Measurements from ENCODE around the gene MTARC2.
"Not testable (repeated sequence)": the region's sequence is repeated elsewhere in the genome, so short reads cannot be mapped to it uniquely, and the experiment has no call there.

MTARC2 gene

GRCh38 chr1:220732621-220733020, 15.5 kb upstream of the MTARC2 start:
- DNase-seq (ENCODE audit: low read depth) = no peak

- DNase-seq (ENCODE audit: low read depth) = peak; percentile 69
Measured at GRCh38 chr1:220733086-220733601, 15.0 kb upstream of the MTARC2 start.

- DNase-seq (ENCODE audit: low read depth) = no peak
Measured at GRCh38 chr1:220734571-220735326, 13.4 kb upstream of the MTARC2 start.

DNA sequence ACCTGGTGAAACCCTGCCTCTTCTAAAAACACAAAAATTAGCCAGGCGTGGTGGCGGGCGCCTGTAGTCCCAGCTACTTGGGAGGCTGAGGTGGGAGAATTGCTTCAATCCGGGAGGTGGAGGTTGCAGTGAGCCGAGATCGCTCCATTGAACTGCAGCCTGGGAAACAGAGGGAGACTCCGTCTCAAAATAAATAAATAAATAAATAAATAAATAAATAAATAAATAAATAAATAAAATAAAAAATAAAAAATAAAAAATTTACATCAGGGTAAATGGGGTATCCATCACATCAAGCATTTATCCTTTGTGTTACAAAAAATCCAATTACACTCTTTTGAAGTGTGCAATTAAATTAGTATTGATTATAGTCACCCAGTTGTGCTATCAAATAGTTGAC, 11.8 kb upstream of the MTARC2 start:
- DNase-seq (ENCODE audit: low read depth) = not testable (repeated sequence)

DNA sequence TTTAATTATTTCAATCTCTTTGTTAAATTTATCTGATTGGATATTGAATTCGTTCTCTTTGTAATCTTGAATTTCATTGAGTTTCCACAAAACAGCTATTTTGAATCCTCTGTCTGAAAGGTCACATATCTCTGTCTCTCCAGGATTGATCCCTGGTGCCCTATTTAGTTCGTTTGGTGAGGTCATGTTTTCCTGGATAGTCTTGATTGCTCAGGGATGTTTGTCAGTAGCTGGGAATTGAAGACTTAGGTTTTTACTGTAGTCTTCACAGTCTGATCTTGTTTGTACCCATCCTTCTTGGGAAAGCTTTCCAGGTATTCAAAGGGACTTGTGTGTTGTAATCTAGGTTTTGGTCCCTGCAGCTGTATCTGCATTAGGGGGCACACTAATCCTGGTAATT, 6.8 kb upstream of the MTARC2 start:
- no peak for DNase-seq (ENCODE audit: low read depth)

DNA sequence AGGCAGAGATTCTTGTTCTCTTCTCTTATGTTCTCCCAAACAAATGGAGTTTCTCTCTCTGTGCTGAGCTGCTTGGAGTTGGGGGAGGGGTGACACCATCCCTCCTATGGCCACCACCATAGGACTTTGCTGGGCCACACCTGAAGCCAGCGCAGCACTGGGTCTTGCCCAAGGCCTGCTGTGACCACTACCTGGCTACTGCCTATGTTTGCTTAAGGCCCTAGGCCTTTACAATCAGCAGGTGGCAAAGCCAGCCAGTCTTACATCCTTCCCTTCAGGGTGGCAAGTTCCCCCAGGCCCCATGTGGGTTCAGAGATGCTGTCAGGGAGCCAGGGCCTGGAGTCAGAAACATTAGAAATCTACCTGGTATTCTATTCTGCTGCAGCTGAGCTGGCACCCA, 6.3 kb upstream of the MTARC2 start:
- DNase-seq (ENCODE audit: low read depth) = no peak

DNA sequence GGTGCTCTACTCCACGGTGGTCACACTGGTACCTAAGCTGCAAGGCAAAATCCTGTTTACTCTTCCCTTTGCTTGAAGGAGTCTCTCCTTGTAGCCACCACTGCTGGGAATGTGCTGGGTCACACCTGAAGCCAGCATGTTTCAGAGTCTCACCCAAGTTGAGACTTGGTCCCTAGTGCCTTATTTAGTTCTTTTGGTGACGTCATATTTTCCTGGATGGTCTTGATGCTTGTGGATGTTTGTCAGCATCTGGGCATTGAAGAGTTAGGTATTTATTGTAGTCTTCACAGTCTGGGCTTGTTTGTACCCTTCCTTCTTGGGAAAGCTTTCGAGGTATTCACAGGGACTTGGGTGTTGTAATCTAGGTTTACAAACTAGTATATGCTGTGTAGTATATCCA, 5.6 kb upstream of the MTARC2 start:
- DNase-seq (ENCODE audit: low read depth) = no peak

DNA sequence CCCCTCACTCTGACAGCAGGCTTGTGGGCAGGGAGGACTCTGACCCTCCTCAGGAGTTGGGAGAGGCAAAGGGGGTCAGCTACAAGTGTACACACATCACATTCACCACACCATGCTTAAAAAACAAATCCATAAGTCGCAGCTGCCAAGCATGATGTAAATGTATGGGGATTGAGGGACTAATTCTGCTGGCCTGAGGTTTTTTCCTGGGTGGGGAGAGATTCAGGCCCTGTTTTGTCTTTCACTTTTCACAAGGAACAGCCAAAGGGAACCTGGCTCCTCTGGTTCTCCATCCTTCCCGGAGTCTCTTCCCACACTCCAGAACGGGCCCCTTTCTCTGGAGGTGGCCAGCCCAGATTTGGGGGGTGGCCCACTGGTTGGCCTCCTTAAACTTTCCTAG, 1.3 kb upstream of the MTARC2 start:
- no peak for DNase-seq (ENCODE audit: low read depth)

DNA sequence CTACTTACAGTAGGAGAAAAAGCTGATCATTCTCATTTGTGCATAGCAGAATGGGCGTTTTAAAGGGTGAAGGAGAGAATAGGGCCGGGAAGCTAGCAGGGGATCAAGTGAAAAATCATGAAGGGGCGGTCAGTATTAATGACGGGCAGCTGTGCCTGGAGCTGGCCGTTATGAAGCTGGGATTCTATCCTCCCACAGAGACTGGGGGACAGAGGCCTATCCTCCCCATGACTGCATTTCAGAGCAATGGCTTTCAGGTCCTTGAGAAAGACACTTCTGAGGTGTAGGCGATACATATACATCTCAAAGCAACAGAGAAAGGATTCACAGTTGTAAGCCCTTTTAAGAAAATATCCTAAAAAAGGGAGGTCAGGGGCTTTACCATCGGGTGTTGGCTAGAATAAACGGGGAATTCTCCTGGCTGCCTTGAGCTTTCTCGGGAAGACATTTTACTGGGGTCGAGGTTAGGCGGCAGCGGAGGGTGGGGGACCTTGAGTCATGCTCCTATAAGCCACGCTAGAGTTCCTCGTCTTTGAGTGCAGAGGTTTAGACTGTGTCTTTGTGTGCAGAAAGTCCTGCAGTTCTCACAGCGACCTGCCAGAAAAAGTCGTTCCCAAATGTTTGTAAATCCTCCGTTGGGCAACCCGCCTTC, 559 bp upstream of the MTARC2 start:
- DNase-seq (ENCODE audit: low read depth) = no peak

DNA sequence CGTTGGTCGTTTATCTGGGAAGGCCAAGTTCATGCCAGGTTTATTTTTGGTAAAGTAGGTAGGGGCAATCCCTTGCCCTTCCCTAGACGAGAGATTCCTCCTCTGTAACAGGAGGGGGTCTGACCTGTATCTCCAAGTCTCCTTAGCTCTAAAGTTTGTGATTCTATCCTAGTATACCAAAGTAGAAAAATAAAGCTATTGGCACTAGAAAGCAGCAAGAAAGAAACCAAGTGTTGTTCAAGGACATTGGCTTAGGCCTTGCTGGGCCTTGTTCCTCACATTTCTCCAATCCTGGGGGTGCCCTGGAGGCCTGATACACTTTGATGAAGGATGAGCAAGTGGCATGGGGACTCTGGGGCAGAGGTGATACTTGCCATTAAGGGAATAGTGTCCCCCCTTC, 814 bp downstream of the MTARC2 start:
- DNase-seq (ENCODE audit: low read depth) = no peak

GRCh38 chr1:220750131-220750515, 2.0 kb downstream of the MTARC2 start:
- DNase-seq (ENCODE audit: low read depth) = no peak

DNA sequence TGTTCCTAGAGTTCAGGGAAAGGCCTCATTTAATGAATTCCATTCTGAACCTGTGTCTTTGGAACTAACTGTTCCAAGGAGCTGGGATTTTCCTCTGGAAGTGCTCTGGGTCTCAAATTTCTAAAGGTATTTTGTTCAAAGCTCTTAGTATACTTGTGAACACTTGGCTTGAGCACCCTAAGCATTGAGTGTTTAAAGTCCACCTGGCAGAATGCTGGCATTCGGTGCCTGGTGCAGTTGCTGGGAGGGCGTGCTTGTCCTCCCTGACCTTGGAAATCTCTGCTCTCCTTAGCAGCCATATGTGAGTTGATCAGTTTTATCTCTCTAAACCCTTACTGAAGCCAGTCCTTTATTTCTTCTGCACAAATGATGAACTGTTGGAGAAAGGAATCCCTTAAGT, 3.0 kb downstream of the MTARC2 start:
- no peak for DNase-seq (ENCODE audit: low read depth)

DNA sequence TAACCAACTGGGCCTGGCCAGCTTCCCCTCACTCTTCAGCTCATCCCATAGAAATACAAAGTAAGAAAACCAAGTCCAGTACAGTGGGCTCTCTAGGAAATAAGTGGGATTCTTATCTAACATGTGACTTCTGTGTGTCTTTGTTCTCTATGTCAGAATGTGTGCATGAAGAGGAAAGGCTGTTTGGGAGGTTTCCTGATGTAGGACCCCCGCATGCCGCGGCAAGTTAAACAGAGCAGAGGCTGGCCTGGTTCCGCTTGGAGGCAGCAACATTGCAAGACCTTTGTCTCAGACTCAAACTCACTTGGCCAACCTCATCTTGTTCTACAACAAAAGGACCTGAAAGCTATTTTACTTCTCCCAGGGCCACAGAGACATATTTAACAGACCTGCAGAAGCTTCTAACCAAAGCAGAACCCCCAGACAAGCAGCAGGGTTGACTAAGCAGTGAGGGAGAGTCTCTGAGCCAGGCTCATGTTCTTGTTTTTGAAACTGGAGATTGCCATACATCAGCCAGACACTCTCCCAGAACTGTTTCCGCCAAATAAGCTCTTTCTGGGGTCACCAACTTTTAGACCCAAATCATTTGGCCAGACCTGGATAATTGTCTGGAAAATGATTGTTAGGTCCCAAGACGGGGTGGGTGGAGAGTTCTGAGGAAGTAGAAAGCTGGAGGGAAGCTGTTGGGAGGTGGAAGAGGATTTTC, 6.2 kb downstream of the MTARC2 start:
- no peak for DNase-seq (ENCODE audit: low read depth)

DNA sequence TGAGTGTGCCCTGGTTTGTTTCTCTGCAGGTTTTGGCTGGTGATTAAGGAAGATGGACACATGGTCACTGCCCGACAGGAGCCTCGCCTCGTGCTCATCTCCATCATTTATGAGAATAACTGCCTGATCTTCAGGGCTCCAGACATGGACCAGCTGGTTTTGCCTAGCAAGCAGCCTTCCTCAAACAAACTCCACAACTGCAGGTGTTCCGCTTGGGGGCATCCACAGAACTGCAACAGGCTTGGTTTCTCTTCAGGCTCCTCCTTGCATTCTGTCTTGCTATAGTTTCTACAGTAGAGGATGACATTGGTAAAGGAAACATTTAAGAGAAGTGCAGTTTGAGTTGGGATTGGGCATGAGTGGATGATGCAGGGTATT, 6.8 kb downstream of the MTARC2 start:
- DNase-seq (ENCODE audit: low read depth) = no peak

DNA sequence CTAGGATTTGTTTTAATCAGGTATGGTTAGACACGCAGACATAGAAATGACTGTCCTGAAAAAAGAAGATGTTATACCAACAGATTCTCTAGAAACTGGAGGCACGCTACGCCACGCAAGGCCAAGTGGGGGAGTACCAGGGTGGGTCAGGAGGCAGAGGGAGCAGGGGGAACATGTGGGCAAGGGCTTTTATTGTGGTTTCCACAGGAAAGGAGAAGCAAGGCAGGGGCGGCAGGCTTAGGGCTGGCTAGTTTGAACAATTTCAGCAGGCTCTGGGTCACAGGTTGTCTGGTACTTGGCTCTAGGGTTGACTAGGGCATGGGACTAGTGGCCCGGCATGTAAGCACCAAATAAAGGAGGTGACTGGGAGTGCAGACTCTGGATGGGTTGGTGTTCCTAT, 7.2 kb downstream of the MTARC2 start:
- no peak for DNase-seq (ENCODE audit: low read depth)

- DNase-seq (ENCODE audit: low read depth) = no peak
Measured at GRCh38 chr1:220757441-220757840, 9.3 kb downstream of the MTARC2 start.

DNA sequence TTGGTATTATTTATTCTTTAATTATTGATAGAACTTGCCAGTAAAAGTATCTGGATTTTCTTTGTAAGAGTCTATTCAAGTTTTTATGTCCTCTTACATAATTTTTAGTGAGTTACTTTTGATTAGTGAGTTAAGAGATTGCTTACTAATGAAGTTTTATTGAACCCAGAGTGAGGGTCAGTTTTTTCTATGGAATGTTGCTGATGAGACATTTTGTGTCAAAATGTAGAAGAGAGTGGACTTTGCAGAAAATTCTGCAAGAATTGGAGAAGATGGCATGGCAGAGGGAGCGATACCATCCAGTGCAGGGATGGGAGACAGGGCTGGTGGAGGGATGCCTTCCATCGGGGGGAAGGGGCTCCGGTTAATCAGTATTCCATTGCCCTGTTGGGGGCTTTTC, 11.0 kb downstream of the MTARC2 start:
- no peak for DNase-seq (ENCODE audit: low read depth)

- DNase-seq (ENCODE audit: low read depth) = no peak
Measured at GRCh38 chr1:220761688-220762427, 13.7 kb downstream of the MTARC2 start.

DNA sequence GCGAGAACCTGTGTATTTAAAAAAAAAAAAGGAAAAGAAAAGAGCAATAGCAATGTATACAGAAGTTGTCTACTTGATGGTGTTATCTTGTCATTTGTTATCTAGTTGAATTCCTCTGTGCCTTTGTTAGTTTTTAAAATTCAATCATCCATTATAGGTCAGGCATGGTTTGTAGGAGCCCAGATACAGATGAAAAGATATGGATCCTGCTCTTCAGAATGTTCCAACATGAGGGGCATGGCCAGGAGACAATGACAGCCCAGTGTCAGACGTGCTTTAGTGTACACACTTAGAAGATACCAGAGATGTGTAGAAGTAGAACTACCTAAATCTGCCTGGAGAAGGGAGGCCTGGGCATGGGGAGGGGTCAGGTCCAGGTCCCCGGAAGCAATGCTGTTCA, 16.6 kb downstream of the MTARC2 start:
- DNase-seq (ENCODE audit: low read depth) = no peak

DNA sequence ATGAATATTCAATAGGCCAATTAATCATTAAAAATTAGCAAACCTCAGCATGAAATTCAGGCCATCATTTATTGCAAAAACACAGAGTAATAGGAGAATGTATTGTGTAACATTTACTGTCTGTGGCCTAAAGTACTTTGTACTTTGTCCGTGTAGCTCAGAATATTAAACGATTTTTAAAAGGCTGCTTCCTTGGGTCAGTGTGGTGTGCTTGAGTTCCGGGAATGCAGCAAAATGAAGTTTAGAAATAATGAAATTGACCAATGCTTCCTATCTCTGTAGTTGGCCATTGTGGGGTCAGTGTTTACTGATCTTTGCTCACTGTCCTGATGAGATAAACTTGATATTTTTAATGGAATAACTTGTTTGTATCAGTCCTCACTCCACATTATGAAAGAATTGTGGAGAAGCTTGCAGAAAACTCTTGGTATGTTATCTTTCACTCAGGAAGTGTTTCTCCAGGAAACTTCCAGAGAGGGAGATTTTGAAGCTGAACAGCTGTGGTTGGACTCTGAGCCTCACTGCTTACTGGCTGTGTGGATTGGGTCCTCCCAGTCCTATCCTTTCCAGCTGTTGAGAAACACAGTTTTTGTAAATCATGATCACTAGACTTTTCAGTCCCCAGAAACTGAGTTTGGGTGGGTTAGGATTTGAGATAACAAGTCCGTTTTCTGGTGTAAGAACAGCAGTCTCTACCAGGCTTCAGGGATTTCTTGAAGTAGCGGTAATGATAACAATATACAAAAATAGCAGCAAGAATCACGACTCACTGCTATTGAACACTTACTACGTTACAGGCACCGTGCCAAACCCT, 19.4 kb downstream of the MTARC2 start:
- no peak for DNase-seq (ENCODE audit: low read depth)

DNA sequence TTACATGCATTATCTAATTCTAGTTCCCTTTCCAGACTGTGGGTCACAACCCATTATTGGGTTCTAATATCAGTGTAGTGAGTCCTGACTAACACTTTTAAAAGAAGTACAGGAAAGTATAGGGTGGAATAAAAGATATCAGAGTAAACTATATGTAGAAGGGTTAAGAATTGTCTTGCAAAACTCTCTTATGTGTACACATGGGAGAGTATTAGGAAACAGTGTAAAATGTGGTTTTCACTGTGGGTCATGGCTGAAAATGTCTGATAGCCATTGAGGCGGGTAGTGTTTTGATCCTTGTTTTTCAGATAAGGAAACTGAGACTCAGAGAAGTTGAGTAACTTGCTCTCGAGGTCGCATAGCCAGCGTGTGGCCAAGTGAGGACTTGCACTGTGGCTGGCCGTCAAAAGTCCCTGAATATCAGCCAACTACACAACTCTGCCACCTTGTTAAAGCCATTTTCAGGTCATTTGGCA, 20.0 kb downstream of the MTARC2 start:
- no peak for DNase-seq (ENCODE audit: low read depth)
